NCI-H2227 (cell line): Measurements from ENCODE around the gene KDM8.
"Not testable (repeated sequence)": the region's sequence is repeated elsewhere in the genome, so short reads cannot be mapped to it uniquely, and the experiment has no call there.

ENCODE experiments used
- DNase-seq: peaks from one replicate; lab custom pipeline; 2025; ENCODE audit not compliant: unreplicated experiment; lab: John Stamatoyannopoulos, UW

KDM8 gene

GRCh38 chr16:27190316-27190871 is 12.9 kb upstream of the KDM8 start:
- DNase-seq = no peak

DNA sequence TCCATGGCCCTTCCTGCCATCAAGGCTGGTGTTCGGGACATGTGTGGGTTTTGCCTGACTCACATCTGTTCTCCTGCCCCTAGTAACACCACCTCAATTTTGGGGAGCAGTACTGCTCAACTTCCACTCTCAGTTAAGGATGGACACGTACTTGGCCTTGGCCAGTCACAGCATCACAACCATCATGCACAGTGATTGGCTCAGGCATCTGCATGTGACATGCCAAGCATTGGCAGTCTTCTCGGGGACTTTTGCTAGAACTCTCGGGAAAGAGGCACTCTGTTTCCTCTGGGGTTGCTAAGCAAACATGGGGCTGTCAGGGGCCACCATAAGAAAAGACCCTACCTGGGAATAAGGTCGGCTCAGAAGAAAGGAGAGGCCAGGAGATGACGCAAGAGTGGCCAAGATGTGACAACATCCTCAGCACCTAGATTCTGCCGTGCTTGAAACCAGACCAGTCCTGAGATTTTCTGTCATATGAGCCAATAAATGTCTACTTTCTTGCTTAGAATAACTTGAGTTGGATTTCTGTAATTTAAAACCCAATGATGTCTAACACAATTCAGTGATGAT is 11.9 kb upstream of the KDM8 start:
- DNase-seq = no peak

GRCh38 chr16:27193300-27193990 is 9.9 kb upstream of the KDM8 start:
- DNase-seq = no peak

GRCh38 chr16:27195076-27195741 is 8.1 kb upstream of the KDM8 start:
- no peak for DNase-seq

- DNase-seq = no peak
Measured at GRCh38 chr16:27195941-27196595, 7.3 kb upstream of the KDM8 start.

- no peak for DNase-seq
Measured at GRCh38 chr16:27197004-27197403, 6.3 kb upstream of the KDM8 start.

GRCh38 chr16:27198451-27199234 is 4.7 kb upstream of the KDM8 start:
- no peak for DNase-seq

DNA sequence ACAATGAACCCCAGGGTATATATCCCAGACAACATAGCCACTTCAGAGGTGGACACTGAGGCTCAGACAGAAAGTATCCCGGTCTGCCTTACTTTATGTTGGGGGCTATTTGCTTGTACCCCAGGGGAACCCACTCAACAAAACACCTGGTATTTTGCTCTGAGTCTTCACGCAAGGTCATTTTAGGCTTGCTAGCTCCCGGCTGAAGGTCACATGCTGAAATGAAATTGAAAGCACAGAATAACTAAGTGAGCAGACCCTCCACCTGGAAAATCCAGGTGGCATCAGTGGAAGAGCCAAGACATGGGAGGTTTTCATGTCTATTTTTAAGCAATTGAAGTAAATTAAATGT is 4.1 kb upstream of the KDM8 start:
- no peak for DNase-seq

GRCh38 chr16:27199736-27200135 is 3.6 kb upstream of the KDM8 start:
- no peak for DNase-seq

DNA sequence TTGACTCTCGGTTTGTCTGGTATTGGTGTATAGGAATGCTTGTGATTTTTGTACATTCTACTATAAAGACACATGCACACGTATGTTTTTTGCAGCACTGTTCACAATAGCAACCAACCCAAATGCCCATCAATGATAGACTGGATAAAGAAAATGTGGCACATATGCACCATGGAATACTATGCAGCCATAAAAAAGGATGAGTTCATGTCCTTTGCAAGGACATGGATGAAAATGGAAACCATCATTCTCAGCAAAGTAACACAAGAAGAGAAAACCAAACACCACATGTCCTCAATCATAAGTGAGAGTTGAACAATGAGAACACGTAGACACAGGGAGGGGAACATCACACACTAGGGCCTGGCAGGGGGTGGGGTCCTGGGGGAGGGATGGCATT is 2.4 kb upstream of the KDM8 start:
- DNase-seq = not testable (repeated sequence)

DNA sequence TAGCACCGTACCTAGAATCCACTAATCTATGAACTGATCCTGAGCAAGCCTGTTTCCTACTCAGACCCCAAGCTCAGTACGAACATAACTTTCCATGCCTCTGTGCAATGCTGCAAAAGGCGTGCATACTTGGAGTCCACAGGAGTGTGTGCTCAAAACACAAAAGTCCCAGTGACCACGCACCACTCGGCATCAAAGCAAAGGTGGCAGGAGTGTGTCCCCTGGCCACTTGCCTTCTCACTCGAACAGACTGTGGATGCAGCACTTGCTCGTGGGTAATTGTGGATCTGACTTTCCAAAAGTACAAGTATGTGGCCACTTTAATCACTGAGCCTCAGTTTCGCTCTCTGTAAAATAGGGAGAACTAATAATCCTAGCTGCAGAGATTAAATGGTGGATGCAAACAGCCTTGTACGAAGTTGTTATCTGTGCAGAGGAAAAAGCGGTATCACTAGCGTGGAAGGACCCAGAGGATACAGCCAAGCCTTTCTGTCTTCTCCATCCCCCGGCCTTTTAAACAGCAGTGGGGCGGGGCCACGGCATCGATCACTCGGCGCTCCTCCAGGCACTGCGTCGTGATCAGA is 311 bp upstream of the KDM8 start:
- peak; percentile 97 for DNase-seq

DNA sequence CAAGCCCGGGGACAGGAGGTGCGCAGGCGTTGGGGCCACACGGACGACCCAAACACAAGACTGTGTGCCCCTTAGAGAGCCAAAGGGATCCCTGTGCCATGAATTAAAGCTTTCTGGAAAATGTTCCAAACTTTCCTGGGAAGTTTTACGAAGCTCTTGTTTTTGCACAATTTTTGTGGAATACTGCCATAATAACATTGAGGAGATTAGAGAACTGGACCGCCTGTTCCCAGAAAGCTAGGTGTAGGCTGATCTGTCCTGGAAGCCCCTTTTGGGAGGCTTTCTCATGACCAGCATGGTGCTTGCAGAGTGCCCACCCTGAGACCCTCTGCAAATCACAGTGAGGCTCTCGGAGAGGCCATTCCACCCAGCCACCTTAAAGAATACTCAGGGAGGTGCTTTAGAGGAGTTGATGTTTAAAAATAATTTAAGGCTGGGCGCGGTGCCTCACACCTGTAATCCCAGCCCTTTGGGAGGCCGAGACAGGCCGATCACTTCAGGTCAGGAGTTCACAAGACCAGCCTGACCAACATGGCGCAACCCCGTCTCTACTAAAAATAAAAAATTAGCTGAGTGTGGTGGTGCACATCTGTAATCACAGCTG is 1.1 kb downstream of the KDM8 start:
- no peak for DNase-seq

DNA sequence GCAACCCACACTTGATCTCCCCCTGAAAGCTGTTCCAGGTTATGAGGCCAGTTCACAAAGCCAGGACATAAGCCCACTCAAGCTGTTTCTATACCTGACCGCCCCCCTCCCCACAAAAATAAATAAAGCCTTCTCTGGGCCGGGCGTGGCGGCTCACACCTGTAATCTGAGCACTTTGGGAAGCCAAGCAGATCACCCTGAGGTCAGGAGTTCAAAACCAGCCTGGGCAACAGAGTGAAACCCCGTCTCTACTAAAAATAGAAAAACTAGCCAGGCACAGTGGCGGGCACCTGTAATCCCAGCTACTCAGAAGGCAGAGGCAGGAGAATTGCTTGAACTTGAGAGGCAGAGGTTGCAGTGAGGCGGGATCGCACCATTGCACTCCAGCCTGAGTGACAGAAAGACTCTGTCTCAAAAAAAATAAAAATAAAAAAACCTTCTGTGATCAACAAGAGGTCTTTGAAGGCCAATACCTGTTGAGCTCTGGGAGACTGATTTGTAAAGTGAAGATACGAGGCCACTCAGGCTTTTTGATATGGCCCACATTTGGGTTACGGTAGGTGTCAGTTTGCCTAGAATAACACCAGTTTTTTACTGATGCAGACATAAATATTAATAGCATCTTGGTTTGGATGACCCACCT is 2.2 kb downstream of the KDM8 start:
- no peak for DNase-seq

- DNase-seq = not testable (repeated sequence)
Measured at GRCh38 chr16:27207121-27207520, 3.8 kb downstream of the KDM8 start.

- no peak for DNase-seq
Measured at GRCh38 chr16:27208081-27208680, 4.9 kb downstream of the KDM8 start.

DNA sequence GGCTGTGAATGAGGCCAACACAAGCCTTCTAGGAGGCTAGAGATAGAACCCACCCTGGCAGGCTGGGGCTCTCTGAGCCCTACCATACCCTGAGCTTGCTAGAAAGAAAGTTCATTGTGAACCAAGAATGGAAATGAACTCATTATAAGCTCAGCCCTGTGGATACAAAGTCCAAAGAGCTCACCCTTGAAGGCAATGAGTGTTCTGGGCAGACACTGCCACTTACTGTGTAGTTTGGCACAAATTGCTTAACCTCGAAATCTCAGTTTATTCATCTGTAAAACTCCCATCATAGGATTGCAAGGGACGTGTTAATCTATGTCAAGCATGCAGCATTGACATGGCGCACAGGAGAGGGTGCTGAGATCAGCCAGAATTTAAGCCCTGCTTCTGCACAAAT is 5.5 kb downstream of the KDM8 start:
- no peak for DNase-seq

GRCh38 chr16:27209591-27209990 is 6.3 kb downstream of the KDM8 start:
- no peak for DNase-seq

DNA sequence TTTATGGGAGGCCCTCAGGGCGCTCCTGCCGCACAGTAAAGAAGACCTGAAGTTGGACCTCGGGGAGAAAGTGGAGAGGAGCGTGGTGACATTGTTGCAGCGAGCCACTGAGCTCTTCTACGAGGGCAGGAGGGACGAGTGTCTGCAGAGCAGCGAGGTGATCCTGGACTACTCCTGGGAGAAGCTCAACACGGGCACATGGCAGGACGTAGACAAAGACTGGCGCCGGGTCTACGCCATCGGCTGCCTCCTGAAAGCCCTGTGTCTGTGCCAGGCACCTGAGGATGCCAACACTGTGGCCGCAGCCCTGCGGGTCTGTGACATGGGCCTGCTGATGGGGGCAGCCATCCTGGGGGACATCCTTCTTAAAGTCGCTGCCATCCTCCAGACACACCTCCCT is 6.8 kb downstream of the KDM8 start:
- no peak for DNase-seq

- DNase-seq = no peak
Measured at GRCh38 chr16:27211026-27211425, 7.7 kb downstream of the KDM8 start.
